Panc1 (cell line): ENCODE results near the gene CSNK2A1.

Experiments used
- CTCF ChIP-seq: fragments of 450-650 bp; IDR thresholded peaks from 2 replicates; pipeline ENCODE4 v1.5.1; 2017; ENCODE audit warnings: mild to moderate bottlenecking
- SIN3A ChIP-seq: IDR thresholded peaks from 2 replicates; pipeline ENCODE4 v1.6.1; 2012; ENCODE audit warnings: low read depth, mild to moderate bottlenecking, low read length, moderate library complexity, borderline replicate concordance; ENCODE audit not compliant: insufficient read depth

GRCh38 chr20:472889-473292 is 70.7 kb downstream of the CSNK2A1 start:
- TF ChIP-seq SIN3A (no peak), CTCF (no peak)
